HL-60 (cell line): ENCODE results near the gene ASIP.
"Not testable (repeated sequence)": the region's sequence is repeated elsewhere in the genome, so short reads cannot be mapped to it uniquely, and the experiment has no call there.

Source experiments
- DNase-seq, 2 experiments: peaks; one replicate each; pipeline ENCODE4 v3.0.0-alpha.2; 2010 to 2020; ENCODE audit warnings: low read depth in 1 of 2, low spot score in 1 of 2
- H3K27ac ChIP-seq: fragments of 250-450 bp; sonication (Bioruptor Pico); replicated peaks from 2 replicates; pipeline ENCODE4 v1.5.1; 2020; ENCODE audit warnings: mild to moderate bottlenecking, moderate library complexity
- H3K27me3 ChIP-seq: fragments of 250-450 bp; sonication (Bioruptor Pico); 2 replicates; pipeline ENCODE4 v1.5.1; 2021; ENCODE audit warnings: mild to moderate bottlenecking, moderate library complexity; ENCODE audit not compliant: insufficient read depth, poor library complexity, severe bottlenecking
- H3K4me3 ChIP-seq: replicated peaks from 2 replicates; pipeline ENCODE4 v1.5.1; 2011; ENCODE audit warnings: mild to moderate bottlenecking, control low read depth, low read length; ENCODE audit not compliant: insufficient read depth
- GABPA ChIP-seq: IDR thresholded peaks from 2 replicates; pipeline ENCODE4 v1.6.1; 2012; ENCODE audit warnings: low read depth
- POLR2AphosphoS5 ChIP-seq: IDR thresholded peaks from 2 replicates; pipeline ENCODE4 v1.6.1; 2012; ENCODE audit warnings: low read depth
- SPI1 ChIP-seq: IDR thresholded peaks from 2 replicates; pipeline ENCODE4 v1.6.1; 2012; ENCODE audit warnings: low read depth, mild to moderate bottlenecking, borderline replicate concordance
- TF ChIP-seq, protein P1 (sequence below): IDR thresholded peaks from 2 replicates; pipeline ENCODE4 v1.6.1; 2012; ENCODE audit warnings: low read depth; ENCODE audit not compliant: insufficient replicate concordance
- TF ChIP-seq, protein P2 (sequence below): IDR thresholded peaks from one replicate; pipeline ENCODE4 v1.5.1; 2011; ENCODE audit warnings: low read length, control low read depth, inconsistent platforms; ENCODE audit not compliant: insufficient read depth

Gene ASIP

DNA sequence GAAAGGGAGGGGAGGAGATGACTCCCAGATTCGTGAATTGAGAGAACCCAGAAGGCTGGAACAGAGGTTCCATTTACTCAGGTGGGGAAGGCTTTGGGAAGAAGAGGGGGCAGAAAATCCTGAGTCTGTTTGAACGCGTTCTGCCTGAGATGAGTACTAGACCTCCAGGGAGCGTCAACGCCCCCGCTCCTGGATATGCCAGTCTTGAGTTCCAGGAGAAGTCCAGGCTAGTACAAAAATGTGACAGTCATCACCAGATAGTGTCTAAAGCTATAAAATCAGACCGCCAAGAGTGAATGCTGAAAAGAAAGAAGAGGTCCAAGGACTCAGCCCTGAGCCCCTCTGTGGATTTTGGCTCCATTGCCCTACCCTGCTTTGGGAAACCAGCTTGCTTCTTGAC, 53.3 kb downstream of the ASIP start:
- TF ChIP-seq GABPA (no peak), SPI1 (no peak), POLR2AphosphoS5 (no peak)
- TF ChIP-seq, protein P1, sequence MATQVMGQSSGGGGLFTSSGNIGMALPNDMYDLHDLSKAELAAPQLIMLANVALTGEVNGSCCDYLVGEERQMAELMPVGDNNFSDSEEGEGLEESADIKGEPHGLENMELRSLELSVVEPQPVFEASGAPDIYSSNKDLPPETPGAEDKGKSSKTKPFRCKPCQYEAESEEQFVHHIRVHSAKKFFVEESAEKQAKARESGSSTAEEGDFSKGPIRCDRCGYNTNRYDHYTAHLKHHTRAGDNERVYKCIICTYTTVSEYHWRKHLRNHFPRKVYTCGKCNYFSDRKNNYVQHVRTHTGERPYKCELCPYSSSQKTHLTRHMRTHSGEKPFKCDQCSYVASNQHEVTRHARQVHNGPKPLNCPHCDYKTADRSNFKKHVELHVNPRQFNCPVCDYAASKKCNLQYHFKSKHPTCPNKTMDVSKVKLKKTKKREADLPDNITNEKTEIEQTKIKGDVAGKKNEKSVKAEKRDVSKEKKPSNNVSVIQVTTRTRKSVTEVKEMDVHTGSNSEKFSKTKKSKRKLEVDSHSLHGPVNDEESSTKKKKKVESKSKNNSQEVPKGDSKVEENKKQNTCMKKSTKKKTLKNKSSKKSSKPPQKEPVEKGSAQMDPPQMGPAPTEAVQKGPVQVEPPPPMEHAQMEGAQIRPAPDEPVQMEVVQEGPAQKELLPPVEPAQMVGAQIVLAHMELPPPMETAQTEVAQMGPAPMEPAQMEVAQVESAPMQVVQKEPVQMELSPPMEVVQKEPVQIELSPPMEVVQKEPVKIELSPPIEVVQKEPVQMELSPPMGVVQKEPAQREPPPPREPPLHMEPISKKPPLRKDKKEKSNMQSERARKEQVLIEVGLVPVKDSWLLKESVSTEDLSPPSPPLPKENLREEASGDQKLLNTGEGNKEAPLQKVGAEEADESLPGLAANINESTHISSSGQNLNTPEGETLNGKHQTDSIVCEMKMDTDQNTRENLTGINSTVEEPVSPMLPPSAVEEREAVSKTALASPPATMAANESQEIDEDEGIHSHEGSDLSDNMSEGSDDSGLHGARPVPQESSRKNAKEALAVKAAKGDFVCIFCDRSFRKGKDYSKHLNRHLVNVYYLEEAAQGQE = no peak
- TF ChIP-seq, protein P2, sequence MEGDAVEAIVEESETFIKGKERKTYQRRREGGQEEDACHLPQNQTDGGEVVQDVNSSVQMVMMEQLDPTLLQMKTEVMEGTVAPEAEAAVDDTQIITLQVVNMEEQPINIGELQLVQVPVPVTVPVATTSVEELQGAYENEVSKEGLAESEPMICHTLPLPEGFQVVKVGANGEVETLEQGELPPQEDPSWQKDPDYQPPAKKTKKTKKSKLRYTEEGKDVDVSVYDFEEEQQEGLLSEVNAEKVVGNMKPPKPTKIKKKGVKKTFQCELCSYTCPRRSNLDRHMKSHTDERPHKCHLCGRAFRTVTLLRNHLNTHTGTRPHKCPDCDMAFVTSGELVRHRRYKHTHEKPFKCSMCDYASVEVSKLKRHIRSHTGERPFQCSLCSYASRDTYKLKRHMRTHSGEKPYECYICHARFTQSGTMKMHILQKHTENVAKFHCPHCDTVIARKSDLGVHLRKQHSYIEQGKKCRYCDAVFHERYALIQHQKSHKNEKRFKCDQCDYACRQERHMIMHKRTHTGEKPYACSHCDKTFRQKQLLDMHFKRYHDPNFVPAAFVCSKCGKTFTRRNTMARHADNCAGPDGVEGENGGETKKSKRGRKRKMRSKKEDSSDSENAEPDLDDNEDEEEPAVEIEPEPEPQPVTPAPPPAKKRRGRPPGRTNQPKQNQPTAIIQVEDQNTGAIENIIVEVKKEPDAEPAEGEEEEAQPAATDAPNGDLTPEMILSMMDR = no peak
- H3K4me3 ChIP-seq = no peak overlapping the region
- DNase-seq = no peak
- no peak overlapping the region for H3K27ac ChIP-seq
- no peaks in the 10 kb centered on the region for H3K27me3 ChIP-seq

DNA sequence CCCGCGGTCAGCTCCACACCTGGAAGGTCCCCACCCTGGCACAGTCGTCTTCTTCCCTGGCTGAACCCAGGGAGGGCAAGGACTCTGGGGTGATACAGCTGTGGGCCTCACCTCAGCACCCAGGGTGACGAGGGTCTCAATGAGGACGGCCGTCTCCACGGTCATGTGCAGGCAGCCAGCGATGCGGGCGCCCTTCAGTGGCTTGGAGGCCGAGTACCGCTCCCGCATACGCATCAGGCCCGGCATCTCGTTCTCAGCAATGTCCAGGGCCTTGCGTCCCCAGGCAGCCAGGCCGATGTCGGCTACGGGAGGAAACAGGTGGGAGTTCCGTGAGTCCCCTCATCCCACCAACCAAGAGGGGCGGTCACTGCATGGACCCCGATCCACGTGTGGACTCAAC, 54.1 kb downstream of the ASIP start:
- H3K27ac ChIP-seq = no peak overlapping the region
- DNase-seq = no peak
- no peak for TF ChIP-seq SPI1
- TF ChIP-seq, protein P1 = no peak
- no peak for TF ChIP-seq GABPA
- TF ChIP-seq, protein P2 = no peak
- TF ChIP-seq POLR2AphosphoS5 = no peak; the same call in 1 of the 2 replicates

DNA sequence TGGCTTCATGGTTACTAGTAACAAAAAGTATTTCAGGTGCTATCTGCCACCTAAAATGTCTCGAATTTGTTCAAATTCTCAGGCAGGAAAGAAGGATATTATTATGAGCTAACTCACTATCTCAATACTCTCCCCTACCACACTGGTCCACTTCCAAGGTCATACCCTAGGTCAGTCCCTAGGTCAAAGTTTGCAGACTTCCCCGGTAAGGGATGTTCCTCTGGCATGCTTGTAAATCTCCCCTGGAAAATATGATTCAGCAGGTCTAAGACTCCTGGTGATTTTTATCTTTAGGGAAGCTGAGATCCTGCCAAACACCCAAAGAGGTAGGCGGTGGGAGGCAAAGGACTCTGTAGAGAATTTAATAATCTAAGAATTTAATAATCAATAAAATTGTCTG, 55.2 kb downstream of the ASIP start:
- Histone ChIP-seq H3K27me3 (no peaks in the 10 kb centered on the region), H3K27ac (no peak overlapping the region), H3K4me3 (no peak overlapping the region)
- TF ChIP-seq GABPA = no peak
- TF ChIP-seq POLR2AphosphoS5 = no peak
- no peak for TF ChIP-seq SPI1
- TF ChIP-seq, protein P2 = no peak
- TF ChIP-seq, protein P1 = no peak
- no peak for DNase-seq

More for the DNA sequence above, 54.1 kb downstream of the ASIP start:
- Histone ChIP-seq H3K27me3 (no peaks in the 10 kb centered on the region), H3K4me3 (no peak overlapping the region)

DNA sequence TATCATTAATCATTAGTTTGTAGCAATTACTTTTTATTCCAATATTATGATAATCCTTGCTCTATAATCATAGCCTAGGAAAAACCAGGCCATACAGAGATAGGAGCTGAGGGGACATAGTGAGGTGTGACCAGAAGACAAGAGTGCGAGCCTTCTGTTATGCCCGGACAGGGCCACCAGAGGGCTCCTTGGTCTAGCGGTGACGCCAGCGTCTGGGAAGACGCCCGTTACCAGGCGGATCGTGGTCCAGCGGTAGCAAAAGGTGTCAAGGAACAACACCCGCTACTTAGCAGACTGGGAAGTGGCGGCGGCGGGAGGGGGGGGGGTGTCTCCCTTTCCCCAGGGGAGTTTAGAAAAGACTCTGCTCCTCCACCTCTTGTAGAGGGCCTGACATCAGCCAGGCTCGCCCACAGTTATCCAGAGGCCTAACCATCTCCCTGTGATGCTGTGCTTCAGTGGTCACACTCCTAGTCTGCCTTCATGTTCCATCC, 57.1 kb downstream of the ASIP start:
- H3K27ac ChIP-seq, DNase-seq, H3K4me3 ChIP-seq, H3K27me3 ChIP-seq: not testable (repeated sequence)
